Bone marrow (tissue), 2 donors: ENCODE data around the gene NOL7.

ENCODE experiments used
- DNase-seq, 2 donors: peaks; one replicate each; lab custom pipeline; 2025; lab: John Stamatoyannopoulos, UW

Gene NOL7

DNA sequence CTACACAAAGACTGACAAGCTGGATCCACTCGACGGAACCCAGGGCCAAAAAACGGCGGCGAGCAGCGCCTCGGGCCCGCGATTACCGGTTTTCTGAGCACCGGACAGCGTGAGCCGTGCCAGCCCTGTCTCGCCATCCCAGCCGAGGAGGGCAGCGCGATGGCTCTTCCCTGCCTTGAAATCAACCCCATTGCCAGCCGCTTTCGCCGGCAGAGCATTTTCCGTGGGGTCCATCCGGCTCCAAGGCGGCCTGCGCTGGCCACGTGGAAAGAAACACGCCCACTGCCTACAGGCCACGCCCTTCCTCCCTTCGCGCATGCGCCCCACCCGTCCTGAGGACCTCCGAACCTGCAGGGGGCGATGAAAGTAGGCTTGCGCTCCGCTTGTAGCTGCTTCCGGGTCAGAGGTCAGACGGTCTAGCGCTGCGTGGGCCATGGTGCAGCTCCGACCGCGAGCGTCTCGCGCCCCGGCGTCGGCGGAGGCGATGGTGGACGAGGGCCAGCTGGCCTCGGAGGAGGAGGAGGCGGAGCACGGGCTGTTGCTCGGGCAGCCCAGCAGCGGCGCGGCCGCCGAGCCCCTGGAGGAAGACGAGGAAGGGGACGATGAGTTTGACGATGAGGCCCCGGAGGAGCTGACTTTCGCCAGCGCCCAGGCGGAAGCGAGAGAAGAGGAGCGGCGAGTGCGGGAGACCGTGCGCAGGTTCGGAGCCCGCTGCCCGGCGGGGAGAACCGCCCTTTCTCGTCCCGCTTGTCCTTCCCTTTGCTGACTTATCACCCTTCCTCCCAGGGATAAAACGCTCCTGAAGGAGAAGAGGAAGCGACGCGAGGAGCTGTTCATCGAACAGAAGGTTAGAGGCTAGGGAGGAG, at the start of gene NOL7:
Gene NOL7, plus strand, starts transcription at position 410 of the 866 bp plus-strand sequence. Its CDS starts 24 bp downstream, at position 434.
- DNase-seq = peak; percentile 94 to 97

- no peak for DNase-seq
Measured at GRCh38 chr6:13565921-13566320, 49.2 kb upstream of the NOL7 start.

- DNase-seq = no peak
Measured at GRCh38 chr6:13566500-13566899, 48.6 kb upstream of the NOL7 start.

GRCh38 chr6:13568970-13569369, 46.2 kb upstream of the NOL7 start:
- DNase-seq = no peak

- no peak for DNase-seq
Measured at GRCh38 chr6:13572240-13572639, 42.9 kb upstream of the NOL7 start.

- no peak for DNase-seq
Measured at GRCh38 chr6:13572951-13573654, 42.0 kb upstream of the NOL7 start.

DNA sequence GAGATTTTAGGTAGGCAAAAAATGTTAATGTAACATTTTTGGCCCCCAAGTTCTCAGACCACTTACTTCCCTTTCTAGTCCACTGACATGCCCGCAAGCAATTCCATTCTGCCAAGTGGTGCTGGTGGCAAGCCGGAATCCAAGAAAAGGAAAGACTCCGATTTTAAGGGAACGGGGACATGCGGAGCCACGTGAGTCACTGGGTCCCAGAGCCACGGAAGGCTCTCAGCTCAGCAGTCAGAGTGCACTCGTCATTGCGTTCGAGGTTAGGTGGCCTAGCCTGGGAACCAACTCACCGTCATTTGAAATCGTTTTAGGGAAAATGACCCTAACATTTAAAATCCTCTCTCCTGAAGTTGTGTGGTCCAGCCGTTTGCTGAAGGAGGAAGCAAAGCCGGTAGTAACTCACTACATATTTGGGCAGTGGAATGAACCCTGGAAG, 41.4 kb upstream of the NOL7 start:
- DNase-seq = no peak

GRCh38 chr6:13574149-13574570, 41.0 kb upstream of the NOL7 start:
- DNase-seq = peak; percentile 83 to 86

- DNase-seq = peak; percentile 73 to 86
Measured at GRCh38 chr6:13574571-13575376, 40.4 kb upstream of the NOL7 start, which contains the start of gene SIRT5. TSS of gene SIRT5 (plus strand) at chr6:13574601. CDS start at chr6:13584111, 9,510 bp downstream.

GRCh38 chr6:13575377-13575775, 39.8 kb upstream of the NOL7 start:
- no peak for DNase-seq

- DNase-seq = no peak
Measured at GRCh38 chr6:13576017-13576416, 39.1 kb upstream of the NOL7 start.

- DNase-seq = no peak
Measured at GRCh38 chr6:13577926-13578325, 37.2 kb upstream of the NOL7 start.

DNA sequence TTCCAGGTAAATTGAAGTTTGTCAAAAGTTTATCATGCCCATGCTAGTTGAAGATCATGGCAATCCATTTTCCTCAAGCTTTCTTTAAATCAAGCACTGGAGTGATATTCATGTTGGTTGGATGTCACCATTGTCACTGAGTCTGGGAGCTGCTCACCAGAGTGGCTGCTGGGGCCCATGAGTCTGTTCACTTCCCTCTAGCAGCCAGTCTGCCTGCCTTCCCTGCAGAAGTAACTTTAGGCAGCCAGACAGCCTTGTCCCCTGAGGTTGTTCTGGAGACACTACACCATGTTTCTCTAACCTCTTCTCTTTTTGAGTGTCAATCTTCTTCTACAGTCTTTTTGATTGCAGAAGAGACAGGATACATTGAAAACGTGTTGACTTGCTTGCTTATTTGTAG, 35.2 kb upstream of the NOL7 start:
- DNase-seq = peak in 1 of 2 donors; percentile 2

- DNase-seq = no peak
Measured at GRCh38 chr6:13581700-13582229, 33.4 kb upstream of the NOL7 start.

DNA sequence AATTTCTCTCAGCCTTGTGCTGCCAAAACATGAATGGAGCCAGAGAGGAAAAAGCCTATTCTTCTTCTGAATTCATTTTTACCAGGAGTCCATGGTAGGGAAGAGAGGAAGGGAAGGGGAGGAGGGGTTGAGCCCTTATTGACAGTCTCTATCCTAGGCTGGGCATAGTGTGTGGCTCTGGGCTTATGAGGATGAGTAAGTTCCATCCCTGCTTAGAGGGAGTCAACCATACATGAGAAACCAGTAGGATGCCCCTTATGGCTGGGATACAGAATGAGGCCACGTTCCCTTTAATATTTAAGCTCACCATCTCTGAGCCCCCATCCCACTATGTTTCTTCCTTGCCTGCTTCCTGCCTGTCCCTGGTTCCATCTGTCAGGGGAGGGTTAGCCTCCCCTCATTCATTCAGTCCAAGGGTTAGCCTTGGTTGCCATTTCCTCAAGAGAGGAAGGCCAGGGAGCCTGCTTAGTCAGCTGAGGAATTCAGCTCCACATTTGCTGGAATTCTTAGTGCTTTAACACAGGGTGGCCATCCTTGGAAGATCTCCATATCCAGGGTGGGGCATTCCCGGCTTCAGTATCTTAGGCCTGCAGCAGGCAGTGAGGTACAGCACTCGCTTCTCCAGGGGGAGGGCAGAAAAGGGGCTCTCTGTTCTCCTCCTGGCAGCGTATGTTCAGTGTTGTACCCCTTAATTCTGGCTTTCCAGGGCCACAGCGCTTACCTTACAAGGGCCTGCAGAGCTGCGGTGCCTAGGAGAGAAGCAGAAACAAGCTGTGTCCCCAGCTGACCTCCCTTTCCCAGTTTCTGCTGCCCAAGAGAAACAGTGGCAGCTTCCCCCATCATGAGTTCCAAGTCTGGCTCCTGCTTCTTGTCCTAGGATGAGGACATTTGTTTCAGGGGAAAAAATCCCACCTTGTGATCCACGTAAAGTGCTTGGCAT, 28.3 kb upstream of the NOL7 start:
- DNase-seq = no peak

GRCh38 chr6:13589801-13590200, 25.3 kb upstream of the NOL7 start:
- no peak for DNase-seq

GRCh38 chr6:13590574-13591153, 24.5 kb upstream of the NOL7 start:
- DNase-seq = no peak

DNA sequence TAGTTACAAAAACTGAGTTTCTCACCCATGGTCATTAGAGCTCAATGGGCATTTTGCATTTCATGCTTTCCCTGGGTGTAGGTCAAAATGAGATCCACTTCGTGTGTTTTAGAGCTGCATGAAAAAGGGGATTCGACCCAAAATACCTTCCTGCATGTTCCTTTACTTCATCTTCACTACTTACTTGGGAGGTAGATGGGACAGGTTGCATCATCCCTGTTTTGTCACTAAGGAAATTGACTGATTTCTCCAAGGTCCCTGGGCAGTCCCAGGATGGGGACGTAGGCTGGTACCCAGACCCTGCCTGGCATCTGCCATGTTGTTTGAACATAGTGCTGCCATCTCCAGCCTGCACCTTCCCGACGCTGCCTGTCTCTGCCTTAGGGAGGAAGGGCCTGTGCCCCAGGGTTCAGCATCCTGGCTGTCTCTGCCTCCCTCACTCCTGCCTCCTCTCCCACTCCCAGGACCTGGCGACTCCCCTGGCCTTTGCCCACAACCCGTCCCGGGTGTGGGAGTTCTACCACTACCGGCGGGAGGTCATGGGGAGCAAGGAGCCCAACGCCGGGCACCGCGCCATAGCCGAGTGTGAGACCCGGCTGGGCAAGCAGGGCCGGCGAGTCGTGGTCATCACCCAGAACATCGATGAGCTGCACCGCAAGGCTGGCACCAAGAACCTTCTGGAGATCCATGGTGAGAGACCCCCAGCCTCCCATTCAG, 23.8 kb upstream of the NOL7 start:
- DNase-seq = no peak

DNA sequence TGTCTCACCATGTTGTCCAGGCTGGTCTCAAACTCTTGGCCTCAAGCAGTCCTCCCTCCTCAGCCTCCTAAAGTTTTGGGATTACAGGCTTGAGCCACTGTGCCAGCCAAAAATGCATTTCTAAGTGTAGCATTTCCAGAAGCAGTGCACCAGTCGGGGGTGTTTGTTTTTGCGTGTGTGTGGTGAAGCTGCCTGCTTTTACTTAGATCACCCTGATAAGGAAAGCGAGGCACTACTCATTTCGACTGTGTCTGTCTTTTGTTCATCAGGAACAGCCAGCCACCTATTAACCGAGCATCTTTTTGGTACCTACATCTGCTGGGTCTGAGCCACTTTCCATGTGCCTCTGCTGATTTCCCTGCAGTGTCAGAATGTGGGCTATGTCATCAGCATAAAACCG, 22.0 kb upstream of the NOL7 start:
- DNase-seq = no peak

DNA sequence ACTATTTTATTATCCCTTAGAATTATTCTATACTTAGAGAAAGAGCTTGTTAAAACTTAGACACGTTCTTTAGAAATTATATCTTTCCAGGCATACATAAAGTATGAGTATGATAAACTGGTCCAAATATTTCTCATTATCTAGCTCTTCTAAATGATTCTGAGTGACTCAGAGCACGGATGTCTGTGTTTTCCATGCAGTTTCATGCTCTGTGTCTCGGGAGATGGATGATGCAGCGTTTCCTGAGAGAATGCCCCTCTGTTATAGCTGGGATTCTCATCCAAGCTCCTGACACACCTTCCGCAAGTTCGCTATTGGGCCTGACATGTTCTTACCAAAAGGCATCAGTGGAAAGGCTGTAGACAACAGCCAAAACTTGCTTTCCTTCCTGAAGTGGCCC, 21.4 kb upstream of the NOL7 start:
- no peak for DNase-seq
